GM06990 (cell line): ENCODE measurements around the gene ITGB2.
"Not testable (repeated sequence)": the region's sequence is repeated elsewhere in the genome, so short reads cannot be mapped to it uniquely, and the experiment has no call there.

Source experiments
- DNase-seq: peaks from one replicate; pipeline ENCODE4 v3.0.0-alpha.2; 2011; ENCODE audit not compliant: insufficient read length; ENCODE audit errors: extremely low read depth
- H3K27me3 ChIP-seq: replicated peaks from 2 replicates; pipeline ENCODE4 v1.6.0; 2011; ENCODE audit warnings: low read length; ENCODE audit not compliant: control insufficient read depth, insufficient read depth
- H3K36me3 ChIP-seq: 2 replicates; pipeline ENCODE4 v1.5.1; 2011; ENCODE audit warnings: low read length; ENCODE audit not compliant: control insufficient read depth, insufficient read depth
- H3K4me3 ChIP-seq: replicated peaks from 2 replicates; pipeline ENCODE4 v1.5.1; 2011; ENCODE audit warnings: low read depth, mild to moderate bottlenecking, control low read depth, low read length
- TF ChIP-seq, protein P1 (sequence below): IDR thresholded peaks from 2 replicates; pipeline ENCODE4 v1.5.1; 2011; ENCODE audit warnings: low read length, control low read depth, mild to moderate bottlenecking, inconsistent platforms; ENCODE audit not compliant: insufficient read depth, poor library complexity, severe bottlenecking

The ITGB2 gene

DNA sequence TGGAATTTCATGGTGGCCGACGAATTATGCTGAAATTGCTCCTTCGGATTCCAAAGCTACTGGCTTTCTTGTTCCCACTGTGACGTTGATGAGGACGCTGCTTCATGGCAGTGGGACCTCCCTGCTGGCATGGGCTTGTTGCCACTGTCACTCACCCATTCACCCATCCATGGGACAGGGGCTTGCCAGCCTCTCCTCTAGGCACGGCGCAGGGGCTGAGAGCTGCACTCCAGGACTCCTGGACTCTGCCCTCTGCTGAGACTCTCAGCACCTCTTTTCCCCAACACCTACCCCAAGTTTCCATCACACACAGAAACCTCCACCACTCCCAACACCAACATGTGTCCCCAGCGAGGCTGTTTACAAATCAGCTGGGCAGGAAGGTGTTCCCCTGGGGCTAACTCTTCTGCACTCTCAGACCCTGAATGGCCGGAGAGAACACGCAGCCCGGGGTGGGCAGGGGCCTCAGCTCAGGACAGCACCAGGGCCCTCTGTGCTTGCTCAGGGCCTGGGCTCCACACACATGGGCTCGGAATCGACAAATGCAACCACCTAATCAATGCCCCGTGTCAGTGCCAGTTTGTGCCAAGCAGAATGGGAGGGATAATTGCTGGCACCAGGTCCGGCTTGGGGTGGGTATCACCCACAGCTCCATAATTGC lies 3.1 kb downstream of the ITGB2 start:
- Histone ChIP-seq H3K36me3 (peaks cover 3% of the 10 kb centered on the region; the same call in 1 of the 2 replicates), H3K4me3 (no peak overlapping the region), H3K27me3 (no peaks in the 10 kb centered on the region)
- TF ChIP-seq, protein P1, sequence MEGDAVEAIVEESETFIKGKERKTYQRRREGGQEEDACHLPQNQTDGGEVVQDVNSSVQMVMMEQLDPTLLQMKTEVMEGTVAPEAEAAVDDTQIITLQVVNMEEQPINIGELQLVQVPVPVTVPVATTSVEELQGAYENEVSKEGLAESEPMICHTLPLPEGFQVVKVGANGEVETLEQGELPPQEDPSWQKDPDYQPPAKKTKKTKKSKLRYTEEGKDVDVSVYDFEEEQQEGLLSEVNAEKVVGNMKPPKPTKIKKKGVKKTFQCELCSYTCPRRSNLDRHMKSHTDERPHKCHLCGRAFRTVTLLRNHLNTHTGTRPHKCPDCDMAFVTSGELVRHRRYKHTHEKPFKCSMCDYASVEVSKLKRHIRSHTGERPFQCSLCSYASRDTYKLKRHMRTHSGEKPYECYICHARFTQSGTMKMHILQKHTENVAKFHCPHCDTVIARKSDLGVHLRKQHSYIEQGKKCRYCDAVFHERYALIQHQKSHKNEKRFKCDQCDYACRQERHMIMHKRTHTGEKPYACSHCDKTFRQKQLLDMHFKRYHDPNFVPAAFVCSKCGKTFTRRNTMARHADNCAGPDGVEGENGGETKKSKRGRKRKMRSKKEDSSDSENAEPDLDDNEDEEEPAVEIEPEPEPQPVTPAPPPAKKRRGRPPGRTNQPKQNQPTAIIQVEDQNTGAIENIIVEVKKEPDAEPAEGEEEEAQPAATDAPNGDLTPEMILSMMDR = no peak
- DNase-seq = no peak

DNA sequence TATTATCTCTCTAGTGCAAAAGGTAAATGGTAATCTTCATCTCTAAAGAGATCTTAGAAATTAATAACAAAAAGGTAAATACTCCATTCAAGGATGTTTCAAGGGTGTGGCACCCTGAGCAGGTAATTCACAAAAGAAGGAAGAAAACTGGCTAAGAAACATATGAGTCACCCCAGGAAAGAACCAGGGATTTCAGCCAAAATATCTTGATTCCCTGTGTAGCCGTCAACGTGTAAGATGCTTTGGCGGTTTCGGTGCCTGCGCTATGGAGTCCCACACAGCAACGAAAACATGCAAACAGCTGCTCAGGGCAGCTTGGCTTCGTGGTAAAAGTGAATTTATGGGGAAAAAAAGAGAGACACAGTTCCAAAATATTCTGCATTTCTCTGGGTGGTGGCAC lies 3.7 kb downstream of the ITGB2 start:
- Histone ChIP-seq H3K4me3 (no peak overlapping the region), H3K36me3 (peaks cover 3% of the 10 kb centered on the region; the same call in 1 of the 2 replicates), H3K27me3 (no peaks in the 10 kb centered on the region)
- TF ChIP-seq, protein P1 = no peak
- DNase-seq = no peak

DNA sequence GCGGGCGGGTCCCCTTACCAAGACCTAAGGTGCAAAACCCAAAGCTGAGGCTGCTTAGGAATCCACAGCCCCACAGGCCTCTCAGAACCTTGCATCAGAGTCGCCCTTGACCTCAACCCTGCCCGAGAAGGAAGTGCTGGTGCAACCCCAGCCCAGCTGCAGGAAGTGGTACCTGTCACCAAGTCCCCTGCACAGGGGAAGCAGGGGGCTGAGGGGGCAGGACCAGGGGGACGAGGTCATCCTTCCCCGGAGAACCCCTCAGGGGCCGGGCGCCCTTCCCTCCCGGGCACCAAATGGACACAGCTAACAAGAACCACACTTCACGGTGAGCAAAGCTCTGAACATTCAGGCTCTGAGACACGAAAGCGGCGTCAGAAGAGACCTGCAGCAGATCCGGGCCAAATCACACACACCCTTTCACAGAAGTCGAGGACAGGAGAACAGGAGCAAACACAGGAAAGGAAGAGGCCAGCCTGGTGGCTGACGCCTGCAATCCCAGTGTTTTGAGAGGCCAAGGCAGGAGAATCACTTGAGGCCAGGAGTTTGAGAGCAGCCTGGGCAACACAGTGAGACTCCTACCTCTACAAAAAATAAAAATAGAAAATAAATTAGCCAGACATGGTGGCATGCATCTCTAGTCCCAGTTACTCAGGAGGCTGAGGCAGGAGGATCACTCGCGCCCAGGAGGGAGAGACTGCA lies 6.4 kb downstream of the ITGB2 start:
- Histone ChIP-seq H3K27me3 (no peaks in the 10 kb centered on the region), H3K4me3 (peak overlapping the region; percentile 24), H3K36me3 (peaks cover 8% of the 10 kb centered on the region)
- TF ChIP-seq, protein P1 = no peak
- DNase-seq = peak; percentile 52

DNA sequence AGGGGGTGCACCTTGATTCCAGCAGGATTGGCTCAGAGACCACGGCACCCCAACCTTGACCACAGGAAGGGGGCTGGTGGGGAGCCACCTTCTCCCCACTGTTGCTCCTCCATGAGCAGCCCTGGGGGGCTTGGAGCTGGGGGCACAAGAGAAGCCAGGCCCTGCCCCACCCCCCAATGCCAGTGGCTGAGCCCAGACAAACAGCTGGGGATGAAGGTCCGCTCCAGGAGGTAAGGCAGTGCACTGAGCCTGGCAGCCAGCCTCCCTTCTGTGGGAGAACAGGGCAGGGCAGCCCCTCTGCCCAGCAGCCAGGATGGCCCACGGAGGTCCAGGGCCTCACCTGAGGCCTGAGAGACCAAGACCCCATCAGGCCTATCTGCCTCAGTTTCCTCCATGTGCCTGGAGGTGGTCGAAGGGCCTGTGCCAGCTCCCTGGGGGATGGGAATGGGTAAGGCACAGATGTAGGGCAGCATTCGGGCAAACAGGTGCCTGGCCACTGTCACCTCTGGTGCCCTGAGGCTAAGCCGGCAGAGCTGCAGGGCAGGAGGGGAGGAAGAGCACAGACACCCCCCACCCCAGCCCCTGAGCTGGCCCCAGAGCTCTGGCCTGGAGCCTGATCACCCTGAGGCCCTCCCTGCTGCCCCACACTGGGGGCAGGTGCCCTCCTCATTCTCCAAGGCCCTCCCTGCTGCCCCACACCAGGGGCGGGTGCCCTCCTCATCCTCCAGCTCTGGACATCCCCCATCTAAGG lies 7.1 kb downstream of the ITGB2 start:
- TF ChIP-seq, protein P1 = no peak
- Histone ChIP-seq H3K27me3 (no peaks in the 10 kb centered on the region), H3K36me3 (peaks cover 13% of the 10 kb centered on the region), H3K4me3 (no peak overlapping the region; the same call in 1 of the 2 replicates)
- DNase-seq = no peak

DNA sequence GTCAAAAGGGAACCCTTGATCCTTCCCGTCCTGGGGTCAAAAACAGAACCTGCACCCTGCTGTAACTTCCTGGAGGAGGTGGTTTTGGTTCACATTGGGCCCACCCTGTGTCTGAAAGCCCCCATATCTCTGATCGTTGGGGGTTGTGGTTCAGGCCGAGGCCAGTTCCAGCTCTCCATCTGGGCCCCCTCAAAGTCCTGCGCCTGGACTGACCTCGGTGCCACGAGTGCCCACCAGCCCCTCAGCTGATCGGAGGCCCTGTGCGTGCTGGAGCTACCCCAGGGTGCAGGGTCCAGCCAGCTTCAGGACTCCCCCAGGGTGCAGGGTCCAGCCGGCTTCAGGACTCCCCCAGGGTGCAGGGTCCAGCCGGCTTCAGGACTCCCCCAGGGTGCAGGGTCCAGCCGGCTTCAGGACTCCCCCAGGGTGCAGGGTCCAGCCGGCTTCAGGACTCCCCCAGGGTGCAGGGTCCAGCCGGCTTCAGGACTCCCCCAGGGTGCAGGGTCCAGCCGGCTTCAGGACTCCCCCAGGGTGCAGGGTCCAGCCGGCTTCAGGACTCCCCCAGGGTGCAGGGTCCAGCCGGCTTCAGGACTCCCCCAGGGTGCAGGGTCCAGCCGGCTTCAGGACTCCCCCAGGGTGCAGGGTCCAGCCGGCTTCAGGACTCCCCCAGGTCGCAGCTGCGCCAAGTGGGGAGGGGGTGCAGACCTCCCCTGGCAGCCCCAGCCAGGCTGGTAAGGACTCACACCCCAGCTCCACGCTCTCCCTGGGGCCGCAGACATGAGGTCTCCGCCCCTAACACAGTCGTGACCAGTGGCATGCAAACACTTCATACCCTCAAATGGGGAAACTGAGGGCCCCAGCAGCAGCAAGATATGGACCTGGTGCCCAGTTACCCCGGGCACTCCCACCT lies 7.9 kb downstream of the ITGB2 start:
- H3K36me3 ChIP-seq = peaks cover 11% of the 10 kb centered on the region
- H3K27me3 ChIP-seq, H3K4me3 ChIP-seq, DNase-seq: not testable (repeated sequence)
